Kidney capillary endothelial cell (primary cell): ENCODE measurements around the gene ZNF354C.

Source experiments
- DNase-seq: peaks from one replicate; pipeline ENCODE4 v3.0.0-alpha.2; 2018; ENCODE audit warnings: low spot score

ZNF354C gene

GRCh38 chr5:179113945-179114641, 53.9 kb downstream of the ZNF354C start:
- DNase-seq = no peak

GRCh38 chr5:179114756-179115155, 54.6 kb downstream of the ZNF354C start:
- DNase-seq = no peak

- no peak for DNase-seq
Measured at GRCh38 chr5:179115307-179115706, 55.1 kb downstream of the ZNF354C start.

- no peak for DNase-seq
Measured at GRCh38 chr5:179115845-179116524, 55.8 kb downstream of the ZNF354C start.

- DNase-seq = no peak
Measured at GRCh38 chr5:179118338-179118737, 58.2 kb downstream of the ZNF354C start.

- no peak for DNase-seq
Measured at GRCh38 chr5:179118756-179119414, 58.7 kb downstream of the ZNF354C start.

- DNase-seq = no peak
Measured at GRCh38 chr5:179119415-179120170, 59.4 kb downstream of the ZNF354C start.

- DNase-seq = no peak
Measured at GRCh38 chr5:179120421-179120861, 60.3 kb downstream of the ZNF354C start.

GRCh38 chr5:179120951-179121666, 60.9 kb downstream of the ZNF354C start:
- DNase-seq = no peak

- DNase-seq = no peak
Measured at GRCh38 chr5:179121667-179122111, 61.5 kb downstream of the ZNF354C start.

GRCh38 chr5:179122411-179123108, 62.4 kb downstream of the ZNF354C start:
- DNase-seq = no peak

GRCh38 chr5:179123109-179123426, 62.9 kb downstream of the ZNF354C start:
- DNase-seq = no peak

GRCh38 chr5:179123491-179124272, 63.5 kb downstream of the ZNF354C start:
- DNase-seq = no peak

GRCh38 chr5:179124273-179124852, 64.2 kb downstream of the ZNF354C start:
- DNase-seq = no peak

- DNase-seq = no peak
Measured at GRCh38 chr5:179124853-179125788, 64.9 kb downstream of the ZNF354C start.

GRCh38 chr5:179125789-179126505, 65.8 kb downstream of the ZNF354C start:
- DNase-seq = no peak

- no peak for DNase-seq
Measured at GRCh38 chr5:179126506-179126991, 66.4 kb downstream of the ZNF354C start.
